ENCODE measurements around the gene MYO5C. TPM values are rescaled to one million over a fixed set of nuclear protein-coding genes. Genes with fewer than 3 reads are reported as not detected.

Gene MYO5C
- total RNA-seq, 3 donors from 2014 or later, result 16.6 to 71.3 (median 51.5) TPM

- DNase-seq (ENCODE audit: low spot score in 2 of 2), result no peak
- peak overlapping the region; percentile 90 to 91 for H3K27ac ChIP-seq
- intact Hi-C loops (cut with DNase I; ENCODE audit: low total_unique reads), result no loop called here
- H3K4me1 ChIP-seq, result peaks cover 0 to 4% of the 10 kb centered on the region in 2 donors
- no peak for TF ChIP-seq CTCF (IDR thresholded peaks at IDR 0.05)
- H3K9me3 ChIP-seq, result no peaks in the 10 kb centered on the region
- no peaks in the 10 kb centered on the region for H3K36me3 ChIP-seq
- no peaks in the 10 kb centered on the region for H3K27me3 ChIP-seq
- H3K4me3 ChIP-seq, result no peak overlapping the region
Measured at GRCh38 chr15:52263563-52264282, 31.9 kb downstream of the MYO5C start.

GRCh38 chr15:52262364-52262763, 33.2 kb downstream of the MYO5C start:
- H3K27ac ChIP-seq, result peak overlapping the region; percentile 90 to 91
- TF ChIP-seq POLR2AphosphoS5 (IDR thresholded peaks at IDR 0.05), result no peak
- no peak for TF ChIP-seq CTCF (IDR thresholded peaks at IDR 0.05)
- TF ChIP-seq POLR2A (IDR thresholded peaks at IDR 0.05), result no peak
- no peaks in the 10 kb centered on the region for H3K9me3 ChIP-seq
- no peak overlapping the region for H3K4me3 ChIP-seq
- intact Hi-C loops (cut with DNase I; ENCODE audit: low total_unique reads), result no loop called here
- H3K36me3 ChIP-seq, result no peaks in the 10 kb centered on the region
- H3K4me1 ChIP-seq, result peaks cover 0 to 4% of the 10 kb centered on the region in 2 donors
- no peaks in the 10 kb centered on the region for H3K27me3 ChIP-seq
- no peak for DNase-seq (ENCODE audit: low spot score in 2 of 2)

GRCh38 chr15:52261498-52262242, 33.9 kb downstream of the MYO5C start:
- Histone ChIP-seq H3K4me3 (peak overlapping the region in 1 of 3 donors; percentile 15), H3K27me3 (no peaks in the 10 kb centered on the region), H3K4me1 (peaks cover 0 to 4% of the 10 kb centered on the region in 2 donors), H3K9me3 (no peaks in the 10 kb centered on the region), H3K27ac (peak overlapping the region; percentile 90 to 91), H3K36me3 (no peaks in the 10 kb centered on the region)
- intact Hi-C loops (cut with DNase I; ENCODE audit: low total_unique reads), result no loop called here
- DNase-seq (ENCODE audit: low spot score in 2 of 2), result peak in 1 of 2 donors; percentile 89
- TF ChIP-seq POLR2AphosphoS5 (IDR thresholded peaks at IDR 0.05) (peak in 1 of 3 donors; percentile 52), POLR2A (IDR thresholded peaks at IDR 0.05) (no peak), CTCF (IDR thresholded peaks at IDR 0.05) (peak in 1 of 3 donors; percentile 30)

GRCh38 chr15:52261026-52261425, 34.6 kb downstream of the MYO5C start:
- no peak overlapping the region for H3K4me3 ChIP-seq
- TF ChIP-seq POLR2AphosphoS5 (IDR thresholded peaks at IDR 0.05) (no peak), CTCF (IDR thresholded peaks at IDR 0.05) (no peak), POLR2A (IDR thresholded peaks at IDR 0.05) (no peak)
- peak overlapping the region; percentile 90 to 91 for H3K27ac ChIP-seq
- peaks cover 0 to 4% of the 10 kb centered on the region in 2 donors for H3K4me1 ChIP-seq
- H3K9me3 ChIP-seq, result no peaks in the 10 kb centered on the region
- no peaks in the 10 kb centered on the region for H3K36me3 ChIP-seq
- no peak for DNase-seq (ENCODE audit: low spot score in 2 of 2)
- intact Hi-C loops (cut with DNase I; ENCODE audit: low total_unique reads), result no loop called here
- H3K27me3 ChIP-seq, result no peaks in the 10 kb centered on the region

- Histone ChIP-seq H3K4me1 (peaks cover 0 to 4% of the 10 kb centered on the region in 2 donors), H3K9me3 (no peaks in the 10 kb centered on the region), H3K4me3 (no peak overlapping the region), H3K27ac (peak overlapping the region; percentile 10 to 91), H3K27me3 (no peaks in the 10 kb centered on the region), H3K36me3 (no peaks in the 10 kb centered on the region)
- no peak for TF ChIP-seq POLR2A (IDR thresholded peaks at IDR 0.05)
- no peak for TF ChIP-seq POLR2AphosphoS5 (IDR thresholded peaks at IDR 0.05)
- TF ChIP-seq CTCF (IDR thresholded peaks at IDR 0.05), result no peak
- no peak for DNase-seq (ENCODE audit: low spot score in 2 of 2)
- intact Hi-C loops (cut with DNase I; ENCODE audit: low total_unique reads), result no loop called here
Measured at GRCh38 chr15:52259503-52259902, 36.1 kb downstream of the MYO5C start.

Measured in breast epithelium (tissue), 4 donors.